GM19395 (cell line): ENCODE data around the gene RSPO1.
"Not testable (repeated sequence)": the region's sequence is repeated elsewhere in the genome, so short reads cannot be mapped to it uniquely, and the experiment has no call there.

ENCODE experiments used
- ATAC-seq: cut with Tn5 transposase; IDR thresholded peaks from one replicate; pipeline ENCODE4 v1.9.1; 2021; ENCODE audit warnings: mild to moderate bottlenecking, moderate library complexity; ENCODE audit not compliant: unreplicated experiment

Gene RSPO1

GRCh38 chr1:37634244-37634991 lies at the start of gene RSPO1:
Gene RSPO1 (minus strand): TSS chr1:37634892. CDS start chr1:37629661, 5,231 bp downstream.
- no peak for ATAC-seq

DNA sequence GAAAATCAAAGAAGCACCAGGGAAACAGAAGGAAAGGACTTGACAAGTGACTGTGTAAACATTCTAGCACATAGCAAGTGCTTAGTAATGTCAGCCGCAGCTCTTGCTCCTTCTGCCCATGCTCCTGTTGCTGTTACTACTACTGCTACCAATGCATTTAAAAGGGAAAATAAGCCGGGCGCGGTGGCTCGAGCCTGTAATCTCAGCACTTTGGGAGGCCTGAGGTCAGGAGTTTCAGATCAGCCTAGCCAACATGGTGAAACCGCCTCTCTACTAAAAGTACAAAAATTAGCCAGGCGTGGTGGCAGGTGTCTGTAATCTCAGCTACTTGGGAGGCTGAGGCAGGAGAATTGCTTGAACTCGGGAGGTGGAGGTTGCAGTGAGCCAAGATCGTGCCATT lies 49.5 kb upstream of the RSPO1 start:
- ATAC-seq: not testable (repeated sequence)

DNA sequence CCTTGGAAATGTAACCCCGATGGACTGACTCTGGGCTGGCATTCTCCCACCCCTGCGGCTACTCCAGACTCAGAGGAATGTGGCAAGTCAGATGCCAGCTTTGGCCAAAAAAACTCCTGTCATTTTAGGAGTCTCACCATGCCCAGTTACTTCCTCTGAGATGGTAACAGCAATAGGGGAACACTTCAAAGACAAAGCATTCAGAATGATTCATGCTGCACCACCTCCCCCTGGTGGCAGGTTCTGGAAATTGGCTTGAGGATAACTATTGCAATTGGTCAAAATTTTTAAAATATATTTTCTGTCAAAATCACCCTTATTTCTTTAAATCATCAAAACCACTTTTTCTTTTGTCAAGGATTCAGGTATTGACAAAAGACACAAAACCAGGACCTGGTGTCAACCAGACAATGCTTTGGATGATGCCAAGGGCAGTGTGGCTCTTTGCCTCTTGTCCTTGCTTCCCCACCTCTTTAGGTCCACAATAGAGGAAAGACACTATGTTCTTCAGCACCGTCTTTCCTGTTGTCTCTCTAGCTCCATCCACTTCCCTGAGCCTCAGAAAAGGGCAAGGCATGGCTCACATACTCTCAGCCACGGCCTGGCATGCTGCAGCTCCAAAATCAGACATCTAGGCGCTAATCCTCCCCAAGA lies 47.8 kb upstream of the RSPO1 start:
- ATAC-seq: no peak

- ATAC-seq: no peak
Observed at GRCh38 chr1:37680933-37681332, 46.2 kb upstream of the RSPO1 start.

GRCh38 chr1:37677808-37678207 lies 43.1 kb upstream of the RSPO1 start:
- no peak for ATAC-seq

- no peak for ATAC-seq
Observed at GRCh38 chr1:37677143-37677439, 42.4 kb upstream of the RSPO1 start.

DNA sequence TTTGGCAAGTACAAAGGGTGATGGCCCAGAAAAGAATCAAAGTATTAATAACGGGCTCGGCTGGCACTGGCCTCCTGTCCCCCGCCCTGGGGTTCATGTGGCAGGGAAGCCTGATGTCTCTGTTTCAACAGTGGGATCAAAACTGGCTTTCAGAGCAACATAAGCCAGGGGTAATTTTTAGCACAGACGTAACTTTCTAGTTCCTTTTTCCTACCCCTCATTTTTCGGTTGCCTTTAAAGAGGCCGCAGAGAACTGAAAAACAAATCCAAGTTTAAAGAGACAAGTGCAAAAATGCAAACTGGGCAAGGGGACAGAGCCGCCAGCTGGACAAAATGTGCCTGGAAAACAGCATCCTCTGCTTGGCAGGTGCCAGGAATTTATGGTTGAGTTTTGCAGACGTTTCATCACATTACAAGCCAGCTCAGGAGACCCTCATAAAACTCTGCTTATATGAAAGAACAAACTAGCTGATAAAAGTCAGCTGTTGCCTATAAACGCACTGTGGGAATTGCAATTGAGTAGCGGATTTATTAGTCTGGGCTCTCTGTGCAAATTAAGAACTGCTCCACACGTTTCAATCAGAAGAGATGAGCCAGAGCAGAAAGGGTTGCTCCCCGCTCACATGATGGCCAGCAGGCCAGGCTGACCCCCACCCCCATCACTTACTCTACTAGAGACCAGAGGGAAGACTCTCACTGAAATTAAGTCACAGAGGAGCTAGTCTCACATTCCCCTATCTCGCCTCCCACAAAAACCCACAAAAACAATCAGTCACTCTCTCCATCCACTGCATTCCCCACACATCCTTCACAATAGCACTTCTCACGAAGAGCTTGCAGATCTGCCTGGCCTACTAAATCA lies 41.8 kb upstream of the RSPO1 start:
- no peak for ATAC-seq

DNA sequence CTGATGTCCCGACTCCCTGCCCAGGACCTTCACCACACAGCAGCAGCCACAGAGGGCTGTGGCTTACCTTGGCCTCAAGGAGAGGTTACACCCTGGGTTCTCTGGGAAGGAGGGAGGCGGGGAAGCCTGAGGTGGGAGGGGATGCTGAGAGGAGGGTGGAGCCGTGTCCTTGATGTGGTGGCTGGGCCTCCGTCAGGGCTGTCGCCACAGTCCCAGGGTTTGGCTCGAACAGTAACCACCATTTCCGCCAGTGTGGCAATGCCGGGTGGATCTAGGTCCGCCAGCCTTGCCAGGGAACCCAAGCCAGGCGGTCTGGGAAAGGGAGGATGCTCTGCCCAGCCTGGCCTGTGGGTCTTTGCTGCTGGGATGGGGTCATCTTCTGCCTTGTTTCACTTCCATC lies 39.2 kb upstream of the RSPO1 start:
- ATAC-seq: no peak

- no peak for ATAC-seq
Observed at GRCh38 chr1:37672136-37672870, 37.6 kb upstream of the RSPO1 start.

DNA sequence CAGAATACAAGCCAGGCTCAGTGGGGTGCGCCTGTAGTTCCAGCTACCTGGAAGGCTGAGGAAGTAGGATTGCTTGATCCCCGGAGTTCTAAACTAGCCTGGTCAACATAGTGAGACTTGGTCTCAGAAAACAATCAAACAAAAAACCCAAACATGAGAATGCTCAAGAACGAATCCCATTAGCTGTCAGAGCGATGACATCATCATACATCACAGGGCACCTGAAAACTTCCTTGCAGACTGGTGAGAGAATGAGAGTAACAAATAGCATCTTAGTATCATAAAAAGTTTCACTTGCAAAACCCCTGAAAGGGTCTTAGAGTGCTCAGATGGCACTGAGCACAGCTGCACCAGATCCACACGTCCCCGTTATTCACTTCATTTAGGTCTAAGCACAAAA lies 36.6 kb upstream of the RSPO1 start:
- ATAC-seq: no peak

- ATAC-seq: no peak
Observed at GRCh38 chr1:37670133-37670532, 35.4 kb upstream of the RSPO1 start.

GRCh38 chr1:37667023-37667671 lies 32.5 kb upstream of the RSPO1 start:
- ATAC-seq: no peak

DNA sequence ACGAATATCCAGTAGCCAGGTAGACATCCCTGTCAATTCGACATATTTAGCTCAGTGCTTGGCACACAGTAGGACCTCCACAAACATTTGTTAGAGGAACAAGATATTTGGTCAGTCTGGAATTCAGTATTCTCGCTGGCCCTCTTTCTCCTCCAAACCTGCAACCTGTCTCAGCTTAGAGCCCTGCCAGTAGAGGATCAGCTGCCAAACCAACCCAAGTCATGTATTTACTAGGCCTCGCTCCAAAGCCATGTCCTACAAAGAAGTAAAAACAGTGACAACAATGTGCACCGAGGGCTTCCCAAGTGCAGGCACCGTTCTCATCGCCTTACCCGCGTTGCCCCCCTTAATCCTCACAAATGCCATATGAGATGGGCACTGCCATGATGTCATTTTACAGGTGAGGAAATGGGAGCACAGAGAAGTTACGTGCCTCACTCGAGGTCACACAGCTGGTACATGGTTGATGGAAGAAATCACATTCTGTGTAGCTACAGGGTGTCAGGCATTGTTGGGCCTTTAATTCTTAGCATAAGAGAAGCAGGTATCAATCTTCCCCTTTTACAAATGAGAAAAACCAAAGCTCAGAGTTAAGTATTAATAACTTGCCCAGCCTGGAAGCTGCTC lies 31.7 kb upstream of the RSPO1 start:
- no peak for ATAC-seq

GRCh38 chr1:37663426-37664000 lies 28.8 kb upstream of the RSPO1 start:
- no peak for ATAC-seq

- no peak for ATAC-seq
Observed at GRCh38 chr1:37662031-37662755, 27.5 kb upstream of the RSPO1 start.

DNA sequence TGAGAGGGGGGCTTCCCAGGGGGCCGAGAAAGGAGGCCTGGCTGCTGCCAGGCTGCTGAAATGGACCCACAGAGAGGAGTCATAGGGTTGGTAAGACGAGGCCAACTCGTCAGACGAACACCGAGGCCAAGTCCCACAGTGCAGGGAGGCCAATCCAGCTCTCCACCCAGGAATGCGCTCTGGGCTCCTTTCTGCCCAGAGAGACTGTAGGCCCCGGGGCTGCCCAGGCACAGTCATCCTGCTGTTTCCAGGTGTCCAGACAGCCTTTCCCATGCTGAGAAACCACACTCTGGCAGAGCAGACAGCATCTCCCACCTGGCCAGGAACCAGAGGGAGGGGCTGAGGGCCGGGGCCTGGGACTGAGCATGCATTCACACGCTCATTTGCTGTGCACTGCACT lies 26.7 kb upstream of the RSPO1 start:
- no peak for ATAC-seq

DNA sequence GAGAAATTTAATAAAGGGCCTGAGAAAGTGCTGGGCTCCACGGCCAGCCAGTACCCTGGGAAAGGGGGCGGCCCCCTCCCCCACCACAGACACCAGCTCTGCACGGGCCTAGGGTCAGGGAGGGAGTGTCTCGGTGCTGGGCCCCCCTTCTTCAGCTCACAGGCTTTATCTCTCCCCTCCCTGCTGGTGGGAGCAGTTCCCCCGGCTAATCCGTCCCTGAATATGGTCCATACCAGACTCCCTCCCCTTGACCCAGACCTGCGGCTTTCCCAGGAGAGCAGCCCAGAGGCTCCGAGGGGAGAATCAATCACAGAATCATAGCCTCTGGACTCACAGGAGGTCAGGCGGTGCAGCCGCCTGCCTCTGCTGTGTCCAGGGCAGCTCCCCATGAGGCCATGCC lies 26.0 kb upstream of the RSPO1 start:
- no peak for ATAC-seq

DNA sequence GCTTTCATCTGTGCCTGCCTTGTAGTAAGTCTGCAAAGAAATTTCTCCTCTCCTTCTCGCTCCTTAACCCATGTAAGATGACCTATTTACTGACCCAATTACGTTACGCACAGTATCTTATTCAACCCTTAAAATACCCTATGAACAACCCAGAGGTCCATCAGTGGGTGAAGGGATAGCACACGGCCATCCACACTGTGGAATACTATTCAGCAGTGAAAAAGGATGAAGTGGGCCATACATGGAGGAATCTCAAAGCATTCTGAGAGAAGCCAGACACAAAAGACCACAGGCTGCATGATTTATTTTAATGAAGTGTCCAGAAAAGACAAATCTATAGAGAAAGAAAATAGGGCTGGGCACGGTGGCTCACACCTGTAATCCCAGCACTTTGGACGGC lies 23.8 kb upstream of the RSPO1 start:
- no peak for ATAC-seq
